Measurements from ENCODE around the gene KATNIP. TPM values are rescaled to one million over a fixed set of nuclear protein-coding genes. Genes with fewer than 3 reads are reported as not detected.

The KATNIP gene
- polyA plus RNA-seq, 1 donor (not counting 4 experiments of a cell fraction or from before 2014, with no cell fraction given), result 19.0 TPM

GRCh38 chr16:27585200-27585599, 35.3 kb downstream of the KATNIP start:
- no peak overlapping the region for H3K9ac ChIP-seq (ENCODE audit: control insufficient read depth, extremely low read depth, insufficient read depth, low read length)
- H4K20me1 ChIP-seq (ENCODE audit: control insufficient read depth, extremely low read depth, insufficient read depth, low read length), result no peaks in the 10 kb centered on the region
- peaks cover 1% of the 10 kb centered on the region for H3K4me1 ChIP-seq (ENCODE audit: control insufficient read depth, extremely low read depth, insufficient read depth, low read length)
- peaks cover under 1% of the 10 kb centered on the region for H3K9me1 ChIP-seq (ENCODE audit: control insufficient read depth, extremely low read depth, insufficient read depth, low read length)
- FAIRE-seq (no peak), DNase-seq (ENCODE audit: low read depth, low spot score) (no peak)
- no peaks in the 10 kb centered on the region for H3K27me3 ChIP-seq (ENCODE audit: control insufficient read depth, extremely low read depth, insufficient read depth, low read length)
- dilution Hi-C loops (cut with MboI; ENCODE audit: extremely low pct_ligation_motif_present, low sequenced_read_pairs), result no loop called here
- H2AFZ ChIP-seq (ENCODE audit: control insufficient read depth, low read length), result no peak overlapping the region
- no peak overlapping the region for H3K27ac ChIP-seq (ENCODE audit: control insufficient read depth, insufficient read depth, low read length)
- peaks cover 0 to 4% of the 10 kb centered on the region in 2 experiments for H3K36me3 ChIP-seq (ENCODE audit: control insufficient read depth in 2 of 2, extremely low read depth in 1 of 2, insufficient read depth in 2 of 2, low read length in 2 of 2)
- no peaks in the 10 kb centered on the region for H3K79me2 ChIP-seq (ENCODE audit: control insufficient read depth, insufficient read depth, low read length)
- H3K4me2 ChIP-seq (ENCODE audit: control insufficient read depth, extremely low read depth, insufficient read depth, low read depth, low read length), result no peak overlapping the region
- TF ChIP-seq CTCF (optimal IDR thresholded peaks at IDR 0.05 in 1 of 3, IDR thresholded peaks at IDR 0.05 in 1 of 3, conservative IDR thresholded peaks at IDR 0.05 in 1 of 3; ENCODE audit: extremely low read depth in 1 of 3, insufficient read depth in 2 of 3, low read length in 3 of 3), result no peak
- no peak for TF ChIP-seq EZH2 (IDR thresholded peaks at IDR 0.05; ENCODE audit: low read length)
- no peaks in the 10 kb centered on the region for H3K9me3 ChIP-seq (ENCODE audit: control insufficient read depth, low read depth, low read length)
- no peak overlapping the region for H3K4me3 ChIP-seq (ENCODE audit: control insufficient read depth in 2 of 3, extremely low read depth in 1 of 3, insufficient read depth in 2 of 3, low read depth in 1 of 3, low read length in 3 of 3)

- Histone ChIP-seq H3K79me2 (ENCODE audit: control insufficient read depth, insufficient read depth, low read length) (no peaks in the 10 kb centered on the region), H3K9ac (ENCODE audit: control insufficient read depth, extremely low read depth, insufficient read depth, low read length) (no peak overlapping the region), H3K4me2 (ENCODE audit: control insufficient read depth, extremely low read depth, insufficient read depth, low read depth, low read length) (no peak overlapping the region), H3K36me3 (ENCODE audit: control insufficient read depth in 2 of 2, extremely low read depth in 1 of 2, insufficient read depth in 2 of 2, low read length in 2 of 2) (peaks cover 0 to 4% of the 10 kb centered on the region in 2 experiments), H3K4me1 (ENCODE audit: control insufficient read depth, extremely low read depth, insufficient read depth, low read length) (no peaks in the 10 kb centered on the region), H4K20me1 (ENCODE audit: control insufficient read depth, extremely low read depth, insufficient read depth, low read length) (no peaks in the 10 kb centered on the region), H3K4me3 (ENCODE audit: control insufficient read depth in 2 of 3, extremely low read depth in 1 of 3, insufficient read depth in 2 of 3, low read depth in 1 of 3, low read length in 3 of 3) (no peak overlapping the region), H3K9me3 (ENCODE audit: control insufficient read depth, low read depth, low read length) (no peaks in the 10 kb centered on the region), H2AFZ (ENCODE audit: control insufficient read depth, low read length) (no peak overlapping the region), H3K27me3 (ENCODE audit: control insufficient read depth, extremely low read depth, insufficient read depth, low read length) (no peaks in the 10 kb centered on the region), H3K27ac (ENCODE audit: control insufficient read depth, insufficient read depth, low read length) (no peak overlapping the region), H3K9me1 (ENCODE audit: control insufficient read depth, extremely low read depth, insufficient read depth, low read length) (no peaks in the 10 kb centered on the region)
- no peak for TF ChIP-seq CTCF (optimal IDR thresholded peaks at IDR 0.05 in 1 of 3, IDR thresholded peaks at IDR 0.05 in 1 of 3, conservative IDR thresholded peaks at IDR 0.05 in 1 of 3; ENCODE audit: extremely low read depth in 1 of 3, insufficient read depth in 2 of 3, low read length in 3 of 3)
- no peak for TF ChIP-seq EZH2 (IDR thresholded peaks at IDR 0.05; ENCODE audit: low read length)
- DNase-seq (ENCODE audit: low read depth, low spot score) (no peak), FAIRE-seq (no peak)
- dilution Hi-C loops (cut with MboI; ENCODE audit: extremely low pct_ligation_motif_present, low sequenced_read_pairs), result no loop called here
These were observed 36.8 kb downstream of the KATNIP start for GRCh38 chr16:27586711-27587110.
